Measurements from ENCODE around the gene LRP5.

GRCh38 chr11:68495220-68495729 is 182.9 kb downstream of the LRP5 start:
- TF ChIP-seq CTCF (conservative IDR thresholded peaks at IDR 0.05; ENCODE audit: low read length): no peak
- TF ChIP-seq EZH2phosphoT487 (IDR thresholded peaks at IDR 0.05; ENCODE audit: borderline replicate concordance): no peak

Measured in Loucy (cell line).